WTC11 (cell line): Measurements from ENCODE around the gene CYB561A3. TPM values are rescaled to one million over a fixed set of nuclear protein-coding genes. Genes with fewer than 3 reads are reported as not detected.

ENCODE experiments used
- ATAC-seq: fragments of 200-7000 bp; cut with Tn5 transposase; 2 replicates; pipeline ENCODE4 v1.10.0; 2021; ENCODE audit warnings: mild to moderate bottlenecking, moderate library complexity
- CTCF ChIA-PET: fragments of 300-600 bp; sonication (Branson Sonifier 250); formaldehyde crosslinking; loops from one replicate; lab custom pipeline; 2021; ENCODE audit warnings: antibody characterized with exemption; lab: Charles Lee
- POLR2A ChIA-PET: fragments of 350-600 bp; sonication (Branson Sonifier 250); formaldehyde crosslinking; loops from one replicate; lab custom pipeline; 2021; ENCODE audit warnings: antibody characterized with exemption; lab: Charles Lee
- DNase-seq: peaks from one replicate; pipeline ENCODE4 v3.0.0; 2021; ENCODE audit warnings: low spot score
- H3K27ac Mint-ChIP-seq: 2 replicates; pipeline ENCODE4 v1.8.0; 2021; ENCODE audit warnings: mixed read lengths
- H3K27me3 Mint-ChIP-seq: 2 replicates; pipeline ENCODE4 v1.8.0; 2021; ENCODE audit warnings: low read depth, mild to moderate bottlenecking, moderate library complexity, mixed read lengths
- H3K36me3 Mint-ChIP-seq: 2 replicates; pipeline ENCODE4 v1.8.0; 2021; ENCODE audit warnings: mixed read lengths
- H3K4me1 Mint-ChIP-seq: 2 replicates; pipeline ENCODE4 v1.8.0; 2022; ENCODE audit warnings: mixed read lengths
- H3K4me3 Mint-ChIP-seq: 2 replicates; pipeline ENCODE4 v1.8.0; 2021; ENCODE audit warnings: mild to moderate bottlenecking, moderate library complexity, mixed read lengths
- H3K9me3 Mint-ChIP-seq: 2 replicates; pipeline ENCODE4 v1.8.0; 2021; ENCODE audit warnings: mixed read lengths
- ESRRA ChIP-seq: sonication (generic); formaldehyde crosslinking; IDR thresholded peaks from 2 replicates; pipeline ENCODE4 v1.8.1; 2022; ENCODE audit warnings: mild to moderate bottlenecking, missing genetic modification reagents, borderline replicate concordance
- ETV6 ChIP-seq: sonication (generic); formaldehyde crosslinking; IDR thresholded peaks from 2 replicates; pipeline ENCODE4 v1.8.1; 2022; ENCODE audit warnings: mild to moderate bottlenecking, missing genetic modification reagents
- GTF2I ChIP-seq: fragments of 250-450 bp; sonication (Bioruptor Pico); conservative IDR thresholded peaks from 2 replicates; pipeline ENCODE4 v1.4.0; 2021; ENCODE audit warnings: mild to moderate bottlenecking
- HMGA2 ChIP-seq: fragments of 250-450 bp; sonication (Bioruptor Pico); IDR thresholded peaks from 2 replicates; pipeline ENCODE4 v1.4.0; 2021; ENCODE audit warnings: mild to moderate bottlenecking, moderate library complexity
- JUN ChIP-seq: sonication (generic); formaldehyde crosslinking; IDR thresholded peaks from 2 replicates; pipeline ENCODE4 v1.8.0; 2023; ENCODE audit warnings: mild to moderate bottlenecking, missing genetic modification reagents
- NFE2L1 ChIP-seq: sonication (generic); formaldehyde crosslinking; IDR thresholded peaks from 2 replicates; pipeline ENCODE4 v1.8.1; 2023; ENCODE audit warnings: missing genetic modification reagents
- SOX15 ChIP-seq: fragments of 250-450 bp; sonication (Bioruptor Pico); IDR thresholded peaks from 2 replicates; pipeline ENCODE4 v1.9.0; 2021; ENCODE audit warnings: mild to moderate bottlenecking
- TCF7 ChIP-seq: sonication (generic); formaldehyde crosslinking; IDR thresholded peaks from 2 replicates; pipeline ENCODE4 v1.8.0; 2022; ENCODE audit warnings: mild to moderate bottlenecking, low read depth, missing genetic modification reagents, moderate library complexity
- TEAD4 ChIP-seq: sonication (generic); formaldehyde crosslinking; IDR thresholded peaks from 2 replicates; pipeline ENCODE4 v1.8.0; 2022; ENCODE audit warnings: mild to moderate bottlenecking, missing genetic modification reagents
- ZNF138 ChIP-seq: sonication (generic); formaldehyde crosslinking; conservative IDR thresholded peaks from 2 replicates; pipeline ENCODE4 v1.8.1; 2022; ENCODE audit warnings: mild to moderate bottlenecking, moderate library complexity, missing genetic modification reagents
- ZNF219 ChIP-seq: sonication (generic); formaldehyde crosslinking; IDR thresholded peaks from 2 replicates; pipeline ENCODE4 v1.8.0; 2023; ENCODE audit warnings: missing genetic modification reagents, mild to moderate bottlenecking, borderline replicate concordance
- ZNF263 ChIP-seq: sonication (generic); formaldehyde crosslinking; IDR thresholded peaks from 2 replicates; pipeline ENCODE4 v1.8.1; 2022; ENCODE audit warnings: low read depth, mild to moderate bottlenecking, moderate library complexity, missing genetic modification reagents
- ZNF317 ChIP-seq: sonication (generic); formaldehyde crosslinking; IDR thresholded peaks from 2 replicates; pipeline ENCODE4 v1.8.1; 2023; ENCODE audit warnings: low read depth, mild to moderate bottlenecking, moderate library complexity, missing genetic modification reagents, borderline replicate concordance
- ZNF416 ChIP-seq: fragments of 250-450 bp; sonication (Bioruptor Pico); IDR thresholded peaks from 2 replicates; pipeline ENCODE4 v1.9.0; 2021; ENCODE audit warnings: mild to moderate bottlenecking, inconsistent platforms
- total RNA-seq: library from RNA; stranded (reverse); gene quantifications from 3 replicates; pipeline ENCODE4 v1.2.3, GENCODE V29; 2021
- TF ChIP-seq, protein P1 (sequence below): fragments of 250-450 bp; sonication (Bioruptor Pico); IDR thresholded peaks from 2 replicates; pipeline ENCODE4 v1.9.0; 2021; ENCODE audit warnings: mild to moderate bottlenecking
- TF ChIP-seq, protein P2 (sequence below): fragments of 250-450 bp; sonication (Bioruptor Pico); IDR thresholded peaks from 2 replicates; pipeline ENCODE4 v1.9.0; 2021; ENCODE audit warnings: moderate library complexity, mild to moderate bottlenecking, inconsistent platforms, borderline replicate concordance
- TF ChIP-seq, protein P3 (sequence below): sonication (generic); formaldehyde crosslinking; IDR thresholded peaks from 2 replicates; pipeline ENCODE4 v1.8.1; 2022; ENCODE audit warnings: missing genetic modification reagents, borderline replicate concordance
- TF ChIP-seq, protein P4 (sequence below): fragments of 250-450 bp; sonication (Bioruptor Pico); IDR thresholded peaks from 2 replicates; pipeline ENCODE4 v1.9.0; 2021; ENCODE audit warnings: mild to moderate bottlenecking
- TF ChIP-seq, protein P5 (sequence below): sonication (generic); formaldehyde crosslinking; IDR thresholded peaks from 2 replicates; pipeline ENCODE4 v1.8.1; 2023; ENCODE audit warnings: mild to moderate bottlenecking, missing genetic modification reagents, borderline replicate concordance
- TF ChIP-seq, protein P6 (sequence below): sonication (generic); formaldehyde crosslinking; conservative IDR thresholded peaks from 2 replicates; pipeline ENCODE4 v1.8.1; 2022; ENCODE audit warnings: mild to moderate bottlenecking, missing genetic modification reagents
- TF ChIP-seq, protein P7 (sequence below): sonication (generic); formaldehyde crosslinking; IDR thresholded peaks from 2 replicates; pipeline ENCODE4 v1.8.0; 2022; ENCODE audit warnings: mild to moderate bottlenecking, missing genetic modification reagents
- TF ChIP-seq, protein P8 (sequence below): fragments of 250-450 bp; sonication (Bioruptor Pico); IDR thresholded peaks from 2 replicates; pipeline ENCODE4 v1.8.0; 2021; ENCODE audit warnings: mild to moderate bottlenecking
- TF ChIP-seq, protein P9 (sequence below): sonication (generic); formaldehyde crosslinking; IDR thresholded peaks from 2 replicates; pipeline ENCODE4 v1.8.0; 2022; ENCODE audit warnings: mild to moderate bottlenecking, missing genetic modification reagents

The CYB561A3 gene
- total RNA-seq, 1 experiment from 2014 or later: 38.8 TPM

DNA sequence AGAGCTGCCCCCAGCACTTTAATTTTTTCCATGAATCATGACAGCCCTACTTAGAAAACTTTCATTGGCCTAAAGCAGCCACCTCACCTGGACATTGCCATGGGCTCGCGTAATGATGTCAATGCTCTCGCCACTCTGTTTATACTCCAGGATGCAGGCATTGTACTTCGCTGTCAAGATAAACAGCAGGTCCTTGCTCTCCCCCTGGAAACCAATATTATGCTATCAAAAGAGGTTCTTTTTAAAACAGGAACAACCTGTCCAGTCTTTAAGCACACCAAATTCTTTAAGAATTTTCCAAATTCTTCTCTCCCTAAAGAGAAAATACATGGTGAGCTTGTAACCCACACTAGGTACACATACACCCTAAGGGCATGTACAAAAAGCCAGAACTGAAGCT lies 31.8 kb downstream of the CYB561A3 start:
- ATAC-seq: no peak
- POLR2A ChIA-PET: no interaction called here
- no peak for DNase-seq
- Mint-ChIP-seq H3K4me3 (no peak overlapping the region), H3K36me3 (peaks cover 42% of the 10 kb centered on the region), H3K27ac (no peak overlapping the region; the same call in 1 of the 2 replicates), H3K9me3 (no peaks in the 10 kb centered on the region), H3K4me1 (peaks cover 29% of the 10 kb centered on the region), H3K27me3 (no peaks in the 10 kb centered on the region)
- CTCF ChIA-PET: interaction anchor here (1.1 kb wide), 1 partner anchor 55 kb away, joined by 4 read pairs; no protein-coding TSS in a partner anchor
- no peak for TF ChIP-seq SOX15 (CRISPR knock-in tag)
- TF ChIP-seq, protein P1, sequence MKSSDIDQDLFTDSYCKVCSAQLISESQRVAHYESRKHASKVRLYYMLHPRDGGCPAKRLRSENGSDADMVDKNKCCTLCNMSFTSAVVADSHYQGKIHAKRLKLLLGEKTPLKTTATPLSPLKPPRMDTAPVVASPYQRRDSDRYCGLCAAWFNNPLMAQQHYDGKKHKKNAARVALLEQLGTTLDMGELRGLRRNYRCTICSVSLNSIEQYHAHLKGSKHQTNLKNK (CRISPR knock-in tag): no peak
- TF ChIP-seq, protein P2, sequence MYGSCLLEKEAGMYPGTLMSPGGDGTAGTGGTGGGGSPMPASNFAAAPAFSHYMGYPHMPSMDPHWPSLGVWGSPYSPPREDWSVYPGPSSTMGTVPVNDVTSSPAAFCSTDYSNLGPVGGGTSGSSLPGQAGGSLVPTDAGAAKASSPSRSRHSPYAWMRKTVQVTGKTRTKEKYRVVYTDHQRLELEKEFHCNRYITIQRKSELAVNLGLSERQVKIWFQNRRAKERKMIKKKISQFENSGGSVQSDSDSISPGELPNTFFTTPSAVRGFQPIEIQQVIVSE: no peak
- TF ChIP-seq HMGA2 (CRISPR knock-in tag): no peak
- TF ChIP-seq, protein P3, sequence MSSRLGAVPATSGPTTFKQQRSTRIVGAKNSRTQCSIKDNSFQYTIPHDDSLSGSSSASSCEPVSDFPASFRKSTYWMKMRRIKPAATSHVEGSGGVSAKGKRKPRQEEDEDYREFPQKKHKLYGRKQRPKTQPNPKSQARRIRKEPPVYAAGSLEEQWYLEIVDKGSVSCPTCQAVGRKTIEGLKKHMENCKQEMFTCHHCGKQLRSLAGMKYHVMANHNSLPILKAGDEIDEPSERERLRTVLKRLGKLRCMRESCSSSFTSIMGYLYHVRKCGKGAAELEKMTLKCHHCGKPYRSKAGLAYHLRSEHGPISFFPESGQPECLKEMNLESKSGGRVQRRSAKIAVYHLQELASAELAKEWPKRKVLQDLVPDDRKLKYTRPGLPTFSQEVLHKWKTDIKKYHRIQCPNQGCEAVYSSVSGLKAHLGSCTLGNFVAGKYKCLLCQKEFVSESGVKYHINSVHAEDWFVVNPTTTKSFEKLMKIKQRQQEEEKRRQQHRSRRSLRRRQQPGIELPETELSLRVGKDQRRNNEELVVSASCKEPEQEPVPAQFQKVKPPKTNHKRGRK (CRISPR knock-in tag): no peak
- TF ChIP-seq, protein P4, sequence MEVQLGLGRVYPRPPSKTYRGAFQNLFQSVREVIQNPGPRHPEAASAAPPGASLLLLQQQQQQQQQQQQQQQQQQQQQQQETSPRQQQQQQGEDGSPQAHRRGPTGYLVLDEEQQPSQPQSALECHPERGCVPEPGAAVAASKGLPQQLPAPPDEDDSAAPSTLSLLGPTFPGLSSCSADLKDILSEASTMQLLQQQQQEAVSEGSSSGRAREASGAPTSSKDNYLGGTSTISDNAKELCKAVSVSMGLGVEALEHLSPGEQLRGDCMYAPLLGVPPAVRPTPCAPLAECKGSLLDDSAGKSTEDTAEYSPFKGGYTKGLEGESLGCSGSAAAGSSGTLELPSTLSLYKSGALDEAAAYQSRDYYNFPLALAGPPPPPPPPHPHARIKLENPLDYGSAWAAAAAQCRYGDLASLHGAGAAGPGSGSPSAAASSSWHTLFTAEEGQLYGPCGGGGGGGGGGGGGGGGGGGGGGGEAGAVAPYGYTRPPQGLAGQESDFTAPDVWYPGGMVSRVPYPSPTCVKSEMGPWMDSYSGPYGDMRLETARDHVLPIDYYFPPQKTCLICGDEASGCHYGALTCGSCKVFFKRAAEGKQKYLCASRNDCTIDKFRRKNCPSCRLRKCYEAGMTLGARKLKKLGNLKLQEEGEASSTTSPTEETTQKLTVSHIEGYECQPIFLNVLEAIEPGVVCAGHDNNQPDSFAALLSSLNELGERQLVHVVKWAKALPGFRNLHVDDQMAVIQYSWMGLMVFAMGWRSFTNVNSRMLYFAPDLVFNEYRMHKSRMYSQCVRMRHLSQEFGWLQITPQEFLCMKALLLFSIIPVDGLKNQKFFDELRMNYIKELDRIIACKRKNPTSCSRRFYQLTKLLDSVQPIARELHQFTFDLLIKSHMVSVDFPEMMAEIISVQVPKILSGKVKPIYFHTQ (CRISPR knock-in tag): no peak
- TF ChIP-seq GTF2I (CRISPR knock-in tag): no peak
- TF ChIP-seq, protein P5, sequence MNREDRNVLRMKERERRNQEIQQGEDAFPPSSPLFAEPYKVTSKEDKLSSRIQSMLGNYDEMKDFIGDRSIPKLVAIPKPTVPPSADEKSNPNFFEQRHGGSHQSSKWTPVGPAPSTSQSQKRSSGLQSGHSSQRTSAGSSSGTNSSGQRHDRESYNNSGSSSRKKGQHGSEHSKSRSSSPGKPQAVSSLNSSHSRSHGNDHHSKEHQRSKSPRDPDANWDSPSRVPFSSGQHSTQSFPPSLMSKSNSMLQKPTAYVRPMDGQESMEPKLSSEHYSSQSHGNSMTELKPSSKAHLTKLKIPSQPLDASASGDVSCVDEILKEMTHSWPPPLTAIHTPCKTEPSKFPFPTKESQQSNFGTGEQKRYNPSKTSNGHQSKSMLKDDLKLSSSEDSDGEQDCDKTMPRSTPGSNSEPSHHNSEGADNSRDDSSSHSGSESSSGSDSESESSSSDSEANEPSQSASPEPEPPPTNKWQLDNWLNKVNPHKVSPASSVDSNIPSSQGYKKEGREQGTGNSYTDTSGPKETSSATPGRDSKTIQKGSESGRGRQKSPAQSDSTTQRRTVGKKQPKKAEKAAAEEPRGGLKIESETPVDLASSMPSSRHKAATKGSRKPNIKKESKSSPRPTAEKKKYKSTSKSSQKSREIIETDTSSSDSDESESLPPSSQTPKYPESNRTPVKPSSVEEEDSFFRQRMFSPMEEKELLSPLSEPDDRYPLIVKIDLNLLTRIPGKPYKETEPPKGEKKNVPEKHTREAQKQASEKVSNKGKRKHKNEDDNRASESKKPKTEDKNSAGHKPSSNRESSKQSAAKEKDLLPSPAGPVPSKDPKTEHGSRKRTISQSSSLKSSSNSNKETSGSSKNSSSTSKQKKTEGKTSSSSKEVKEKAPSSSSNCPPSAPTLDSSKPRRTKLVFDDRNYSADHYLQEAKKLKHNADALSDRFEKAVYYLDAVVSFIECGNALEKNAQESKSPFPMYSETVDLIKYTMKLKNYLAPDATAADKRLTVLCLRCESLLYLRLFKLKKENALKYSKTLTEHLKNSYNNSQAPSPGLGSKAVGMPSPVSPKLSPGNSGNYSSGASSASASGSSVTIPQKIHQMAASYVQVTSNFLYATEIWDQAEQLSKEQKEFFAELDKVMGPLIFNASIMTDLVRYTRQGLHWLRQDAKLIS: no peak
- TF ChIP-seq JUN: no peak
- TF ChIP-seq, protein P6, sequence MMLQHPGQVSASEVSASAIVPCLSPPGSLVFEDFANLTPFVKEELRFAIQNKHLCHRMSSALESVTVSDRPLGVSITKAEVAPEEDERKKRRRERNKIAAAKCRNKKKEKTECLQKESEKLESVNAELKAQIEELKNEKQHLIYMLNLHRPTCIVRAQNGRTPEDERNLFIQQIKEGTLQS (CRISPR knock-in tag): no peak
- TF ChIP-seq ZNF263 (CRISPR knock-in tag): no peak
- no peak for TF ChIP-seq ZNF317 (CRISPR knock-in tag)
- TF ChIP-seq ZNF138: no peak

DNA sequence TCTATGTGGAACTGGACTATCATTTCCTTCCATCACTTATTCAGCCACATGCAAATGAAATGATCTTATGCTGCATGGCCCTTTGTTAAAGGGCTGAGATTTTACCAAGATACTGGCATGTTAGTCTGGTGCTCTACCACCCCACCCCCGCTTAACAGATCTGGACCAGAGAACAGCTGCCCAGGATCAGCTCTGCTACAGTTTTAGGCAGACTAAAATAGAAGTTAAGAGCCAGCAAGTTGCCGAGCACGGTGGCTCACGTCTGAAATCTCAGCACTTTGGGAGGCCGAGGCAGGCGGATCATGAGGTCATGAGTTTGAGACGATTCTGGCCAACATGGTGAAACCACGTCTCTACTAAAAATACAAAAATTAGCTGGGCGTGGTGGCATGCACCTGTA lies 33.3 kb downstream of the CYB561A3 start:
- Mint-ChIP-seq H3K4me1 (peaks cover 16% of the 10 kb centered on the region), H3K27ac (no peak overlapping the region), H3K27me3 (no peaks in the 10 kb centered on the region), H3K36me3 (peaks cover 50% of the 10 kb centered on the region), H3K4me3 (no peak overlapping the region), H3K9me3 (no peaks in the 10 kb centered on the region)
- CTCF ChIA-PET: interaction anchor here (2.2 kb wide), 1 partner anchor 57 kb away, joined by 5 read pairs; no protein-coding TSS in a partner anchor
- DNase-seq: no peak
- no peak for ATAC-seq
- TF ChIP-seq TCF7 (CRISPR knock-in tag) (no peak), ESRRA (no peak), NFE2L1 (CRISPR knock-in tag) (no peak), ETV6 (CRISPR knock-in tag) (no peak), ZNF219 (CRISPR knock-in tag) (no peak), ZNF416 (CRISPR knock-in tag) (no peak), TEAD4 (CRISPR knock-in tag) (no peak)
- TF ChIP-seq, protein P7, sequence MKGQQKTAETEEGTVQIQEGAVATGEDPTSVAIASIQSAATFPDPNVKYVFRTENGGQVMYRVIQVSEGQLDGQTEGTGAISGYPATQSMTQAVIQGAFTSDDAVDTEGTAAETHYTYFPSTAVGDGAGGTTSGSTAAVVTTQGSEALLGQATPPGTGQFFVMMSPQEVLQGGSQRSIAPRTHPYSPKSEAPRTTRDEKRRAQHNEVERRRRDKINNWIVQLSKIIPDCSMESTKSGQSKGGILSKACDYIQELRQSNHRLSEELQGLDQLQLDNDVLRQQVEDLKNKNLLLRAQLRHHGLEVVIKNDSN (CRISPR knock-in tag): no peak
- TF ChIP-seq, protein P8, sequence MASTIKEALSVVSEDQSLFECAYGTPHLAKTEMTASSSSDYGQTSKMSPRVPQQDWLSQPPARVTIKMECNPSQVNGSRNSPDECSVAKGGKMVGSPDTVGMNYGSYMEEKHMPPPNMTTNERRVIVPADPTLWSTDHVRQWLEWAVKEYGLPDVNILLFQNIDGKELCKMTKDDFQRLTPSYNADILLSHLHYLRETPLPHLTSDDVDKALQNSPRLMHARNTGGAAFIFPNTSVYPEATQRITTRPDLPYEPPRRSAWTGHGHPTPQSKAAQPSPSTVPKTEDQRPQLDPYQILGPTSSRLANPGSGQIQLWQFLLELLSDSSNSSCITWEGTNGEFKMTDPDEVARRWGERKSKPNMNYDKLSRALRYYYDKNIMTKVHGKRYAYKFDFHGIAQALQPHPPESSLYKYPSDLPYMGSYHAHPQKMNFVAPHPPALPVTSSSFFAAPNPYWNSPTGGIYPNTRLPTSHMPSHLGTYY (CRISPR knock-in tag): no peak
- TF ChIP-seq, protein P9, sequence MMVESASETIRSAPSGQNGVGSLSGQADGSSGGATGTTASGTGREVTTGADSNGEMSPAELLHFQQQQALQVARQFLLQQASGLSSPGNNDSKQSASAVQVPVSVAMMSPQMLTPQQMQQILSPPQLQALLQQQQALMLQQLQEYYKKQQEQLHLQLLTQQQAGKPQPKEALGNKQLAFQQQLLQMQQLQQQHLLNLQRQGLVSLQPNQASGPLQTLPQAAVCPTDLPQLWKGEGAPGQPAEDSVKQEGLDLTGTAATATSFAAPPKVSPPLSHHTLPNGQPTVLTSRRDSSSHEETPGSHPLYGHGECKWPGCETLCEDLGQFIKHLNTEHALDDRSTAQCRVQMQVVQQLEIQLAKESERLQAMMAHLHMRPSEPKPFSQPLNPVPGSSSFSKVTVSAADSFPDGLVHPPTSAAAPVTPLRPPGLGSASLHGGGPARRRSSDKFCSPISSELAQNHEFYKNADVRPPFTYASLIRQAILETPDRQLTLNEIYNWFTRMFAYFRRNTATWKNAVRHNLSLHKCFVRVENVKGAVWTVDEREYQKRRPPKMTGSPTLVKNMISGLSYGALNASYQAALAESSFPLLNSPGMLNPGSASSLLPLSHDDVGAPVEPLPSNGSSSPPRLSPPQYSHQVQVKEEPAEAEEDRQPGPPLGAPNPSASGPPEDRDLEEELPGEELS (CRISPR knock-in tag): no peak
- POLR2A ChIA-PET: no interaction called here
